Subcutaneous abdominal adipose tissue (tissue), 5 donors: Measurements from ENCODE around the gene RAF1.
"Not testable (repeated sequence)": the region's sequence is repeated elsewhere in the genome, so short reads cannot be mapped to it uniquely, and the experiment has no call there.

Source experiments
- H3K27ac ChIP-seq: one replicate; pipeline ENCODE4 v1.7.0; 2013; ENCODE audit warnings: low read depth, mild to moderate bottlenecking, inconsistent platforms, low read length, moderate library complexity
- H3K27me3 ChIP-seq, 5 donors: one replicate each; pipeline ENCODE4 v1.7.0; 2013; ENCODE audit warnings: low read length in 5 of 5, inconsistent platforms in 1 of 5; ENCODE audit not compliant: control insufficient read depth in 5 of 5, insufficient read depth in 4 of 5
- H3K36me3 ChIP-seq, 5 donors: one replicate each; pipeline ENCODE4 v1.7.0; 2013; ENCODE audit warnings: low read length in 5 of 5; ENCODE audit not compliant: control insufficient read depth in 5 of 5, insufficient read depth in 5 of 5
- H3K4me1 ChIP-seq, 5 donors: one replicate each; pipeline ENCODE4 v1.7.0; 2013; ENCODE audit warnings: low read length in 5 of 5, mild to moderate bottlenecking in 3 of 5, moderate library complexity in 1 of 5; ENCODE audit not compliant: control insufficient read depth in 5 of 5, insufficient read depth in 5 of 5
- H3K4me3 ChIP-seq, 5 donors: one replicate each; pipeline ENCODE4 v1.7.0; 2013; ENCODE audit warnings: low read length in 5 of 5, low read depth in 1 of 5
- H3K9ac ChIP-seq, 5 donors: one replicate each; pipeline ENCODE4 v1.7.0; 2013; ENCODE audit warnings: low read length in 5 of 5, mild to moderate bottlenecking in 4 of 5, moderate library complexity in 3 of 5
- H3K9me3 ChIP-seq, 5 donors: one replicate each; pipeline ENCODE4 v1.7.0; 2013; ENCODE audit warnings: low read length in 5 of 5; ENCODE audit not compliant: control insufficient read depth in 5 of 5
- donor health status: healthy.
- donor health status: healthy.
- donor health status: healthy.
- donor health status: healthy.
- donor health status: healthy.

Gene RAF1

GRCh38 chr3:12557473-12558100, 106.3 kb downstream of the RAF1 start:
- Histone ChIP-seq H3K27ac (peak overlapping the region; percentile 92), H3K27me3 (peaks cover 0 to 11% (median 5%) of the 10 kb centered on the region in 5 donors), H3K4me3 (peak overlapping the region; percentile 88 to 94 (median 91)), H3K4me1 (peaks cover 3 to 53% (median 51%) of the 10 kb centered on the region in 5 donors), H3K36me3 (no peaks in the 10 kb centered on the region), H3K9me3 (no peaks in the 10 kb centered on the region), H3K9ac (peak overlapping the region; percentile 94 to 98 (median 97))

GRCh38 chr3:12556690-12557472, 107.0 kb downstream of the RAF1 start, which contains the start of gene MKRN2:
Gene MKRN2, plus strand, starts transcription at chr3:12557087. Its CDS starts 64 bp downstream, at chr3:12557151.
- no peaks in the 10 kb centered on the region for H3K9me3 ChIP-seq
- no peaks in the 10 kb centered on the region for H3K36me3 ChIP-seq
- H3K27ac ChIP-seq = peak within 1 kb of the TSS; percentile 92
- peak within 1 kb of the TSS; percentile 88 to 95 (median 92) for H3K4me3 ChIP-seq
- H3K27me3 ChIP-seq = peaks cover 0 to 12% (median 5%) of the 10 kb centered on the region in 5 donors
- H3K4me1 ChIP-seq = peaks cover 2 to 53% (median 46%) of the 10 kb centered on the region in 5 donors
- H3K9ac ChIP-seq = peak within 1 kb of the TSS; percentile 94 to 98 (median 97)

GRCh38 chr3:12556314-12556689, 107.6 kb downstream of the RAF1 start:
- Histone ChIP-seq H3K4me3 (peak overlapping the region; percentile 88 to 95 (median 92)), H3K27me3 (peaks cover 0 to 12% (median 5%) of the 10 kb centered on the region in 5 donors), H3K4me1 (peaks cover 2 to 53% (median 44%) of the 10 kb centered on the region in 5 donors), H3K27ac (peak overlapping the region; percentile 92), H3K36me3 (no peaks in the 10 kb centered on the region), H3K9me3 (no peaks in the 10 kb centered on the region), H3K9ac (peak overlapping the region; percentile 60 to 95 (median 87))

GRCh38 chr3:12553921-12554391, 110.0 kb downstream of the RAF1 start:
- no peak overlapping the region for H3K27ac ChIP-seq
- H3K9ac ChIP-seq = peak overlapping the region in 4 of 5 donors; percentile 41 to 78 (median 62)
- H3K36me3 ChIP-seq = no peaks in the 10 kb centered on the region
- peaks cover 0 to 12% (median 5%) of the 10 kb centered on the region in 5 donors for H3K27me3 ChIP-seq
- peaks cover 2 to 43% (median 34%) of the 10 kb centered on the region in 5 donors for H3K4me1 ChIP-seq
- no peaks in the 10 kb centered on the region for H3K9me3 ChIP-seq
- H3K4me3 ChIP-seq = peak overlapping the region; percentile 57 to 76 (median 74)

GRCh38 chr3:12549971-12550760, 113.8 kb downstream of the RAF1 start:
- H3K36me3 ChIP-seq = no peaks in the 10 kb centered on the region
- H3K27me3 ChIP-seq = peaks cover 0 to 12% (median 5%) of the 10 kb centered on the region in 5 donors
- H3K4me3 ChIP-seq = no peak overlapping the region
- H3K9me3 ChIP-seq = no peaks in the 10 kb centered on the region
- no peak overlapping the region for H3K27ac ChIP-seq
- H3K4me1 ChIP-seq = peaks cover 0 to 14% (median 7%) of the 10 kb centered on the region in 5 donors
- no peak overlapping the region for H3K9ac ChIP-seq

- H3K9ac ChIP-seq = no peak within 1 kb of the TSS
- no peaks in the 10 kb centered on the region for H3K27me3 ChIP-seq
- peaks cover 0 to 8% (median 3%) of the 10 kb centered on the region in 5 donors for H3K36me3 ChIP-seq
- peaks cover 0 to 8% (median 5%) of the 10 kb centered on the region in 5 donors for H3K4me1 ChIP-seq
- no peaks in the 10 kb centered on the region for H3K9me3 ChIP-seq
- no peak within 1 kb of the TSS for H3K27ac ChIP-seq
- H3K4me3 ChIP-seq = no peak within 1 kb of the TSS
Measured at GRCh38 chr3:12545473-12545791, 118.5 kb downstream of the RAF1 start, which contains the start of gene MKRN2OS. Gene MKRN2OS, minus strand, starts transcription at chr3:12545499. Its CDS starts 35 bp downstream, at chr3:12545464.

GRCh38 chr3:12544652-12545472, 119.1 kb downstream of the RAF1 start:
- H3K36me3 ChIP-seq = peaks cover 0 to 13% (median 9%) of the 10 kb centered on the region in 5 donors
- no peak overlapping the region for H3K27ac ChIP-seq
- H3K9me3 ChIP-seq = no peaks in the 10 kb centered on the region
- peaks cover 0 to 5% (median 3%) of the 10 kb centered on the region in 5 donors for H3K4me1 ChIP-seq
- H3K4me3 ChIP-seq = no peak overlapping the region
- H3K27me3 ChIP-seq = no peaks in the 10 kb centered on the region
- H3K9ac ChIP-seq = no peak overlapping the region

- H3K9me3 ChIP-seq, H3K4me1 ChIP-seq, H3K27me3 ChIP-seq, H3K4me3 ChIP-seq, H3K9ac ChIP-seq, H3K27ac ChIP-seq: not testable (repeated sequence)
- H3K36me3 ChIP-seq = peaks cover 0 to 18% (median 10%) of the 10 kb centered on the region in 5 donors
Measured at GRCh38 chr3:12543497-12543896, 120.4 kb downstream of the RAF1 start.

GRCh38 chr3:12541625-12542024, 122.3 kb downstream of the RAF1 start:
- Histone ChIP-seq H3K9ac (no peak overlapping the region), H3K27me3 (no peaks in the 10 kb centered on the region)

More at GRCh38 chr3:12541625-12542024, 122.3 kb downstream of the RAF1 start:
- Histone ChIP-seq H3K27ac (no peak overlapping the region), H3K4me1 (peaks cover 0 to 5% (median 0%) of the 10 kb centered on the region in 5 donors), H3K4me3 (no peak overlapping the region), H3K36me3 (peaks cover 0 to 18% (median 10%) of the 10 kb centered on the region in 5 donors), H3K9me3 (no peaks in the 10 kb centered on the region)
